Effector memory CD4-positive, alpha-beta T cell (primary cell): ENCODE results near the gene GPR152.

ENCODE experiments used
- DNase-seq, 3 donors: peaks; one replicate each; pipeline ENCODE4 v3.0.0-alpha.2; 2020
- H3K27ac ChIP-seq: 2 replicates; pipeline ENCODE4 v1.7.0; 2013; ENCODE audit warnings: mild to moderate bottlenecking, low read length, moderate library complexity; ENCODE audit not compliant: insufficient read depth, poor library complexity, severe bottlenecking
- H3K27me3 ChIP-seq: replicated peaks from 2 replicates; pipeline ENCODE4 v1.7.0; 2013; ENCODE audit warnings: mild to moderate bottlenecking, low read length; ENCODE audit not compliant: insufficient read depth, control insufficient read depth, poor library complexity, severe bottlenecking
- H3K36me3 ChIP-seq: 2 replicates; pipeline ENCODE4 v1.7.0; 2013; ENCODE audit warnings: mild to moderate bottlenecking, low read length, moderate library complexity; ENCODE audit not compliant: control insufficient read depth, insufficient read depth
- H3K4me1 ChIP-seq: 2 replicates; pipeline ENCODE4 v1.7.0; 2013; ENCODE audit warnings: low read length, mild to moderate bottlenecking; ENCODE audit not compliant: control insufficient read depth, insufficient read depth, poor library complexity, severe bottlenecking
- H3K4me3 ChIP-seq: 2 replicates; pipeline ENCODE4 v1.7.0; 2013; ENCODE audit warnings: low read length, low read depth, mild to moderate bottlenecking; ENCODE audit not compliant: insufficient read depth, poor library complexity, severe bottlenecking
- H3K9me3 ChIP-seq: 2 replicates; pipeline ENCODE4 v1.7.0; 2013; ENCODE audit warnings: mild to moderate bottlenecking, low read length, moderate library complexity; ENCODE audit not compliant: control insufficient read depth

The GPR152 gene

GRCh38 chr11:67450796-67451657 lies 1.5 kb downstream of the GPR152 start:
- H3K36me3 ChIP-seq: no peaks in the 10 kb centered on the region
- no peaks in the 10 kb centered on the region for H3K27me3 ChIP-seq
- no peak overlapping the region for H3K4me3 ChIP-seq
- H3K9me3 ChIP-seq: no peaks in the 10 kb centered on the region
- H3K27ac ChIP-seq: no peak overlapping the region
- DNase-seq: no peak
- peaks cover 26% of the 10 kb centered on the region for H3K4me1 ChIP-seq

GRCh38 chr11:67449116-67449844 lies 3.2 kb downstream of the GPR152 start:
- Histone ChIP-seq H3K9me3 (no peaks in the 10 kb centered on the region), H3K4me1 (peaks cover 44% of the 10 kb centered on the region), H3K4me3 (no peak overlapping the region), H3K27me3 (no peaks in the 10 kb centered on the region), H3K27ac (no peak overlapping the region), H3K36me3 (no peaks in the 10 kb centered on the region)
- no peak for DNase-seq

DNA sequence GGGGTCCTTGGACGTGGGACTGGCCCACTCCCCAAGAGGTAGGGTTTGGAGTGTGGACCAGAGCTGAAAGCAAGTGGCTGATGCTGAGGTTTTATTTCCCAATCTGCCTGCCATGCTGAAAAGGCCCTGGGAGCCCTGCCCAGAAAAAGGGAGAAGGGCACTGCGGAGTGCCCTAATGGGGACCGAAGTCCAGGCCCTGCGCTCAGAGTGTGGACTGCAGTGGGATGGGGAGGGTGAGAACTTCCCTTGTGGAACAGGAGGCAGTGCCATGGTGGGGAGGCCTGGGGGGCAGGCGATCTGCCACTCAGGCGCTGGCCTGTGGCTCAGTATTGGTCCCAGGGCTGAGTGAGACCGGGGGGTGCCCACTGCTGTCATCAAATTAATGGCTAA lies 4.3 kb downstream of the GPR152 start:
- no peak for DNase-seq
- Histone ChIP-seq H3K36me3 (no peaks in the 10 kb centered on the region), H3K4me3 (no peak overlapping the region), H3K9me3 (no peaks in the 10 kb centered on the region), H3K4me1 (peaks cover 44% of the 10 kb centered on the region), H3K27me3 (no peaks in the 10 kb centered on the region), H3K27ac (no peak overlapping the region)

DNA sequence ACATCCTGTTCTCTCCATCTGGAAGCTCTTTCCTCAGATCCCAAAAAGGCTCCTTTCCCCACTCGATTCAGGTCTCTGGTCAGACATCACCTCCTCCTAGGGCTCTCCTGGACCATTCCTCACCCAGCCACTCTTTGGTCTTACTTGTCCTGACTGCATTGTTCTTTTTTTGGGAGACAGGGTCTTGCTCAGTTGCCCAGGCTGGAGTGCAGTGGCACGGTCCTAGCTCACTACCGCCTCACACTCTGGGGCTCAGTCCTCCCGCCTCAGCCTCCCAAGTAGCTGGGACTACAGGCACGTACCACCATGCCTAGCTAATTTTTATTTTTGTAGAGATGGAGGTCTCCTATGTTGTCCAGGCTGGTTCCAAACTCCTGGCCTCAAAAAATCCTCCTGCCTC lies 7.0 kb downstream of the GPR152 start:
- Histone ChIP-seq H3K27me3 (no peaks in the 10 kb centered on the region), H3K4me3 (no peak overlapping the region), H3K36me3 (no peaks in the 10 kb centered on the region), H3K9me3 (no peaks in the 10 kb centered on the region), H3K4me1 (peaks cover 59% of the 10 kb centered on the region), H3K27ac (peak overlapping the region; percentile 89)
- DNase-seq: no peak

DNA sequence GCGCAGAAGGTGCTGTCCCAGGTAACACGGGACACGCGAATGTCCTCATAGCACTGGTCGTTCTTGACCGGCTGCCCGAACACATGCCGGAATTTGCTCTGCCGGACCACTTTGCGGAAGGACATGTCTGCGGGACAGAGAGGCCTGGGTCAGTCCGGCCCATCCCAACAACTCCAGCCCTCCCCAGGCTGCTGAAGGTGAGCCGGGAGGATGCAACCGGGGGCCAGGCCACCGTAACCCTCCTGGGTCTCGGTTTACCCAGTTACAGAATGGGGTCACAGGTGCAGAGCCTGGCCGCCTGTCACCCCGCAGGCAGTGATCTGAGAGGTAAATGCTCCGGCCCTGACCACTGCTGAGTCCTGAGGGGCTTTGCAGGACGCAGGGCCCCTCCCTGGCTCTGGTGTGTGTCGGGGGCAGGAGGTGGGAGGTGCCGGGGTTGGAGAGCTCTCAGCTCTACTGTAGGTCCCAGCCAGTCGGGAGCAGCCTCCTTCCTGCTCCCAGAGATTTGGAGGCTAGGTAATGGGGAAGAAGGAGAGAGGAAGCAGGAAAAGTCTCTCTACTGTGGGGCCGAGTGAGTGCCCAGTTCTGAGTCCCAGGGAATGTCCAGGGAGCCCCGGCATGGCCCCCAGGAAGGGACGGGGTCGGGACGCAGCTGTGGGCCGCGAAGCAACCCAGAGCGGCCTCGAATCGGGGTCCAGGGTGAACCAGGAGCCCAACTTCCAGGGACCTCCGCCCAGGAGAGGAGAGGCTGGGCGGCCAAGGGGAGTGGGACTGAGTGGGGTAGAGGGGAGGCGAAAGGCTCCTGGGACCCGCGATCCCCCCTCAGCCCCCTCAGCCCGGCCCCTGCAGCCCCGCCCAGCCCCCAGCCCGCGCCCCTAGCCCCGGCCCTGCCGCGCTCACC lies 9.8 kb downstream of the GPR152 start:
- Histone ChIP-seq H3K9me3 (no peaks in the 10 kb centered on the region), H3K27ac (peak overlapping the region; percentile 89), H3K27me3 (no peaks in the 10 kb centered on the region), H3K36me3 (no peaks in the 10 kb centered on the region), H3K4me1 (peaks cover 69% of the 10 kb centered on the region), H3K4me3 (no peak overlapping the region)
- no peak for DNase-seq

DNA sequence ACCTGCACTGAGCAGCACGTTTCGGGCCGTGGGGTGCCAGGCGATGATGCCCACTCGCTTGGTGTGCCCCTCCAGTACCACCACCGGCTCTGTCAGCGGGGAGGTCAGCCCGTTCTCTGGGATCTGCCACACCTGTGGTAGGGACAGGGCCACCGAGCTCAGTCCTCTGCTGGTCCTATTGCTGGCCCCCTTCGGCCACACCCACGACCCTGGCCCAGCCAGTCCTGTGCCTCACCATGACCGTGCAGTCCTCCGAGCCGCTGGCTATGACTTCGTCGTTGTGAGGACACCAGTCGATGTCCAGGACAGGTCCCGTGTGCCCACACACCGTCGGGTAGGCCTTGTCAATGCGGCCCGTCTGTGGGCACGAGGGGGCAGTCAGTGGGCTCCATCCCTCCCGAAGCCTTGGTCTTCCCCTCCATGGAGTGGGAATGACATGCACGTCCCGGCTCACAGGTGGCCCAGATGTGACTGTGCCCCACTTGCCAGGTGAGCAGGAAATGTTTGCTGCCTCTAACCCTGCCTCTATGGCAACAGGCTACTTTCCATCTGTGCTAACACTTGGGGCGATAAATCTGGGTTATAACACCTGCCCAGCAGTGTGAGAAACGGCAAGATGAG lies 10.7 kb downstream of the GPR152 start:
- peak overlapping the region; percentile 93 for H3K27ac ChIP-seq
- H3K36me3 ChIP-seq: no peaks in the 10 kb centered on the region
- no peaks in the 10 kb centered on the region for H3K9me3 ChIP-seq
- H3K4me3 ChIP-seq: no peak overlapping the region
- peaks cover 60% of the 10 kb centered on the region for H3K4me1 ChIP-seq
- no peak for DNase-seq
- H3K27me3 ChIP-seq: no peaks in the 10 kb centered on the region

- Histone ChIP-seq H3K27ac (peak overlapping the region; percentile 93), H3K27me3 (no peaks in the 10 kb centered on the region), H3K4me3 (no peak overlapping the region), H3K36me3 (no peaks in the 10 kb centered on the region), H3K9me3 (no peaks in the 10 kb centered on the region), H3K4me1 (peaks cover 61% of the 10 kb centered on the region)
- DNase-seq: no peak
Measured at GRCh38 chr11:67441098-67441563, 11.4 kb downstream of the GPR152 start.

DNA sequence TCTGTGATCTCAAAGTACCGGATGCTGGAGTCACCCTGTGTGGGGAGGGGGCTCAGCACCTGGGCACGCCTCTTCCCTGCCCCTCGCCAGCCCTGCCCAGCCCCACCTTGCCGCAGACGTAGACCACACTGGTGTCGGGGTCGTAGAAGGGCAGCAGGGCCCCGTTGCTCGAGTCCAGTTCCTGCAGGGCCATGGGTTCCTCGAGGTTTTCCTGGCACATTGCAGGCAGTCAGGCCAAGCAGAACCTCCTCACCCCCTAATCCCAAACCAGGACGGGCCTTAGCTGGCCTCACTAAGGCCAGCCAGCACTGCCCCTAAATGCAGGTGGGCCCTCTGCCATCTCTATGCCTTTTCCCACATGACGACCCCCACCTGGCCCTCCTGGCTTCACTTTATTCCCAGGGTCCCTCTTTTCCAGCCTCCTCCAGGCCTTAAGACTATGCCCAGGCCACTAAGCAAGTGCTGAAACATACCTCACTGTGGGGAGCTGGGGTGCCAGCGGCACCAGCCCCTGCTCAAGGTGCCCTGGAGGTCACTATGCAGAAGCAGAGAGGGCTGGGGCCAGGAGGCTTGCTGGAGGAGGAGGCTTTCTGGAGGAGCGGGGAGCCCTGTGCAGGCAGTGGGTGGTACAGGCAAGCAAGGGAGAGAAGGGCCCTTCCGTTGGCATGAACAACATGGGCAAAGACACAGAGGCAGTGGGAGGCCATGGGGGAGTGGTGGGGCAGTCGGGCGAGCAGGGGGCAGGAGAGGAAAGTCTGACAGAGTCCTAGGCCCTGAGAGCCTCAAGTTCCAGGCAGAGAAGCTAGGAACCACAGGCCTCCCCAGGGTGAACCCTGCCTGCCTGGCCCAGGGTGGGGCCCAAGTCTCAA lies 12.1 kb downstream of the GPR152 start:
- Histone ChIP-seq H3K27me3 (no peaks in the 10 kb centered on the region), H3K9me3 (no peaks in the 10 kb centered on the region), H3K4me3 (peak overlapping the region; percentile 94), H3K4me1 (peaks cover 61% of the 10 kb centered on the region), H3K36me3 (peaks cover 3% of the 10 kb centered on the region), H3K27ac (peak overlapping the region; percentile 93)
- no peak for DNase-seq
